WERI-Rb-1 (cell line): Measurements from ENCODE around the gene ACE2.

Experiments used
- DNase-seq: peaks from one replicate; pipeline ENCODE4 v3.0.0-alpha.2; 2020
- H3K27ac ChIP-seq: fragments of 250-450 bp; sonication (Bioruptor Pico); 2 replicates; pipeline ENCODE4 v1.5.1; 2020; ENCODE audit warnings: mild to moderate bottlenecking, moderate library complexity
- H3K27me3 ChIP-seq: fragments of 250-450 bp; sonication (Bioruptor Pico); 2 replicates; pipeline ENCODE4 v1.5.1; 2021; ENCODE audit warnings: mild to moderate bottlenecking, low read depth, moderate library complexity; ENCODE audit not compliant: insufficient read depth, severe bottlenecking
- H3K36me3 ChIP-seq: fragments of 250-450 bp; sonication (Bioruptor Pico); 2 replicates; pipeline ENCODE4 v1.5.1; 2020; ENCODE audit warnings: mild to moderate bottlenecking, moderate library complexity
- H3K4me3 ChIP-seq: 2 replicates; pipeline ENCODE4 v1.5.1; 2011; ENCODE audit warnings: low read depth, mild to moderate bottlenecking, control low read depth, low read length
- H3K9me3 ChIP-seq: fragments of 250-450 bp; sonication (Bioruptor Pico); 2 replicates; pipeline ENCODE4 v1.5.1; 2021; ENCODE audit warnings: mild to moderate bottlenecking, moderate library complexity; ENCODE audit not compliant: severe bottlenecking
- TF ChIP-seq, protein P1 (sequence below): IDR thresholded peaks from 2 replicates; pipeline ENCODE4 v1.5.1; 2011; ENCODE audit warnings: low read depth, mild to moderate bottlenecking, control low read depth, inconsistent platforms, low read length

The ACE2 gene

DNA sequence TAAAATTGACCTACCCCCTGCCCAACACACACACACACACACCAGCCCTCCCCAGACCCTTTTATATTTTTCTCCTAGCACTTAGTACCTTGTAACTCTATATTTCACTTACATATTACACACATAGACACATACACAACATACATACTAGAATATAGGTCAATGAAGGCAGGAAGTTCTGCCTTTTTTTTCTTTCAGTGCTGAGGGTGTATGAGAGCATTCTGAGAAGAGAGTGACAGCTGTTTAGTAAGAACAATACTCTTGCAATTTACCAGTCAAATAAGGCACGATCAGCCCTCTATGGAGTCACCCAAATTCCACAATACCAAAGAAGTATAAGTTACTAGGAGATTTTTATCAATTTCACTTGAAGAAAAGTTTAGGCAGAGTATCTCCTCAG is 33.5 kb downstream of the ACE2 start:
- H3K36me3 ChIP-seq: no peaks in the 10 kb centered on the region
- H3K27me3 ChIP-seq: peaks cover 21% of the 10 kb centered on the region
- H3K9me3 ChIP-seq: no peaks in the 10 kb centered on the region
- H3K27ac ChIP-seq: no peak overlapping the region
- TF ChIP-seq, protein P1, sequence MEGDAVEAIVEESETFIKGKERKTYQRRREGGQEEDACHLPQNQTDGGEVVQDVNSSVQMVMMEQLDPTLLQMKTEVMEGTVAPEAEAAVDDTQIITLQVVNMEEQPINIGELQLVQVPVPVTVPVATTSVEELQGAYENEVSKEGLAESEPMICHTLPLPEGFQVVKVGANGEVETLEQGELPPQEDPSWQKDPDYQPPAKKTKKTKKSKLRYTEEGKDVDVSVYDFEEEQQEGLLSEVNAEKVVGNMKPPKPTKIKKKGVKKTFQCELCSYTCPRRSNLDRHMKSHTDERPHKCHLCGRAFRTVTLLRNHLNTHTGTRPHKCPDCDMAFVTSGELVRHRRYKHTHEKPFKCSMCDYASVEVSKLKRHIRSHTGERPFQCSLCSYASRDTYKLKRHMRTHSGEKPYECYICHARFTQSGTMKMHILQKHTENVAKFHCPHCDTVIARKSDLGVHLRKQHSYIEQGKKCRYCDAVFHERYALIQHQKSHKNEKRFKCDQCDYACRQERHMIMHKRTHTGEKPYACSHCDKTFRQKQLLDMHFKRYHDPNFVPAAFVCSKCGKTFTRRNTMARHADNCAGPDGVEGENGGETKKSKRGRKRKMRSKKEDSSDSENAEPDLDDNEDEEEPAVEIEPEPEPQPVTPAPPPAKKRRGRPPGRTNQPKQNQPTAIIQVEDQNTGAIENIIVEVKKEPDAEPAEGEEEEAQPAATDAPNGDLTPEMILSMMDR: no peak
- DNase-seq: no peak
- H3K4me3 ChIP-seq: no peak overlapping the region

GRCh38 chrX:15566244-15566643 is 34.5 kb downstream of the ACE2 start:
- TF ChIP-seq, protein P1: no peak
- H3K27me3 ChIP-seq: peaks cover 24% of the 10 kb centered on the region
- H3K27ac ChIP-seq: no peak overlapping the region
- H3K4me3 ChIP-seq: no peak overlapping the region
- no peak for DNase-seq
- no peaks in the 10 kb centered on the region for H3K9me3 ChIP-seq
- no peaks in the 10 kb centered on the region for H3K36me3 ChIP-seq

- Histone ChIP-seq H3K27me3 (peaks cover 24% of the 10 kb centered on the region), H3K9me3 (no peaks in the 10 kb centered on the region), H3K27ac (no peak overlapping the region), H3K4me3 (no peak overlapping the region), H3K36me3 (no peaks in the 10 kb centered on the region)
- DNase-seq: peak; percentile 52
- TF ChIP-seq, protein P1: peak; percentile 73
Measured at GRCh38 chrX:15564981-15565579, 35.7 kb downstream of the ACE2 start.

DNA sequence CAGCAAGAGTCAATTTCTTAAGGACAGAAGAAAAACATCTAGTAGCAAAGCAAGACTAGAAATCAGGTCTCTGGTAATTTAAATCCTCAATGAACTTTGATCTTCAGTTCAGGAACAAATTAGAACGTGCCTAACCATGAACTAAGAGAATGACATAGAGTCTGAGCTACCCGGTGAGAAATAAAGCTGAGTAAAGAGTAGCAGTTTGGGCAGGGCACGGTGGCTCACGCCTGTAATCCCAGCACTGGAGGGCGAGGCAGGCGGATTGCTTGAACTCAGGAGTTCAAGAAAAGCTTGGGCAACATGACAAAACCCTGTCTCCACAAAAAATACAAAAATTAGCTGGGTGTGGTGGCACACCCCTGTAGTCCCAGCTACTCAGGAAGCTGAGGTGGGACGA is 37.7 kb downstream of the ACE2 start:
- H3K36me3 ChIP-seq: no peaks in the 10 kb centered on the region
- no peak overlapping the region for H3K4me3 ChIP-seq
- peaks cover 16% of the 10 kb centered on the region for H3K27me3 ChIP-seq
- TF ChIP-seq, protein P1: no peak
- H3K9me3 ChIP-seq: no peaks in the 10 kb centered on the region
- DNase-seq: no peak
- H3K27ac ChIP-seq: no peak overlapping the region

DNA sequence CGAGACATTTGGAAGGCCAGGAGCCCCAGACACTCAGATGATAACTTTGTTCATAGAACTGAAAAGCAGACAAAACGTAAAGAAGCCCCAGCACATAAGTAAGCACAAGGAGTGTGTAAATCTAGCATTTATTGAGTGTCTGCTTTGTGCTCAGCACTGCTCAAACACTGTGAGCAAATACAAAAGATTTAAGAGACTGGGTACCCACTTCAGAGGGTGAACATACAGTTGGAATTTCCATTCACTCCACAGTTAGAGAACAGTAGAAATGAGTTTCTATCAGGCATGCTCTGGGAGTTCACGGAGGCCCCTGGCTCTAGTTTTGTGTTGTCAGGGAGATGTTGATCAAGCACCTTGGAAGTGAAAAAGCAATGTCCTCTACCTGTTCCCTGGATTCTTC is 39.8 kb downstream of the ACE2 start:
- TF ChIP-seq, protein P1: no peak

DNA sequence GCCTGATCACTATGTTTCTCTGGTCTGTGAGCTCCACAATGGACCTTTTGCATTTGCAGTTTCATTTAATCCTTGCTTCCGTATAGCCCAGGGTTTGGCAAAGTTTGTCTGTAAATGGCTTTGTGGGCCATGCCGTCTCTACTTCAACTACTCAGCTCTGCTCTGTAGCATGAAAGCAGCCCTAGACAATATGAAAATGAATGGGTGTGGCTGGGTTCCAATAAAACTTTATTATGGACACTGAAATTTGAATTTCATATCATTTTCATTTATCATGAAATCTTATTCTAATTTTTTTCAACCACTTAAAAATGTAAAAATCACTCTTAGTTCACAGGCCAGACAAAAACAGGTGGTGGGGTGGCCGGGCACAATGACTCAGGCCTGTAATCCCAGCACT is 41.5 kb downstream of the ACE2 start:
- peaks cover 12% of the 10 kb centered on the region for H3K27me3 ChIP-seq
- H3K27ac ChIP-seq: no peak overlapping the region
- H3K36me3 ChIP-seq: no peaks in the 10 kb centered on the region
- TF ChIP-seq, protein P1: no peak
- no peak for DNase-seq
- no peak overlapping the region for H3K4me3 ChIP-seq
- no peaks in the 10 kb centered on the region for H3K9me3 ChIP-seq

More for the DNA sequence above, 39.8 kb downstream of the ACE2 start:
- Histone ChIP-seq H3K36me3 (no peaks in the 10 kb centered on the region), H3K9me3 (no peaks in the 10 kb centered on the region), H3K27ac (no peak overlapping the region), H3K4me3 (no peak overlapping the region), H3K27me3 (peaks cover 13% of the 10 kb centered on the region)
- no peak for DNase-seq
